Smooth muscle cell (in vitro differentiated cells): ENCODE results near the gene MSI2. TPM values are rescaled to one million over a fixed set of nuclear protein-coding genes. Genes with fewer than 3 reads are reported as not detected.
A peak's percentile ranks its signal among the peaks of the same experiment; 100 is the strongest.

ENCODE experiments used
- DNase-seq: peaks from one replicate; lab custom pipeline; 2025; ENCODE audit not compliant: unreplicated experiment; lab: John Stamatoyannopoulos, UW
- H2AFZ ChIP-seq: fragments of 200-600 bp; sonication (generic); 2 replicates; pipeline ENCODE4 v1.6.0; 2016; ENCODE audit warnings: antibody characterized with exemption, low read depth, mild to moderate bottlenecking
- H3F3A ChIP-seq: fragments of 200-600 bp; sonication (generic); 2 replicates; pipeline ENCODE4 v1.6.0; 2017; ENCODE audit warnings: antibody characterized with exemption, low read depth
- H3K27ac ChIP-seq: fragments of 200-600 bp; sonication (generic); 2 replicates; pipeline ENCODE4 v1.5.1; 2016; ENCODE audit warnings: low read depth, mild to moderate bottlenecking
- H3K27me3 ChIP-seq: fragments of 200-600 bp; sonication (generic); 2 replicates; pipeline ENCODE4 v1.6.1; 2016; ENCODE audit warnings: low read depth, mild to moderate bottlenecking
- H3K36me3 ChIP-seq: fragments of 200-600 bp; sonication (generic); 2 replicates; pipeline ENCODE4 v1.5.1; 2016; ENCODE audit warnings: low read depth
- H3K4me1 ChIP-seq: fragments of 200-600 bp; sonication (generic); 2 replicates; pipeline ENCODE4 v1.5.1; 2016; ENCODE audit warnings: low read depth
- H3K4me2 ChIP-seq: fragments of 200-600 bp; sonication (generic); 2 replicates; pipeline ENCODE4 v1.6.0; 2016; ENCODE audit warnings: mild to moderate bottlenecking
- H3K4me3 ChIP-seq: fragments of 200-600 bp; sonication (generic); 2 replicates; pipeline ENCODE4 v1.5.1; 2016; ENCODE audit warnings: mild to moderate bottlenecking
- H3K79me2 ChIP-seq: fragments of 200-600 bp; sonication (generic); 2 replicates; pipeline ENCODE4 v1.6.0; 2016; ENCODE audit warnings: low read depth, mild to moderate bottlenecking
- H3K9ac ChIP-seq: fragments of 200-600 bp; sonication (generic); 2 replicates; pipeline ENCODE4 v1.6.0; 2016; ENCODE audit warnings: low read depth
- H3K9me3 ChIP-seq: fragments of 200-600 bp; sonication (generic); replicated peaks from 2 replicates; pipeline ENCODE4 v1.5.1; 2016; ENCODE audit warnings: low read depth
- H4K20me1 ChIP-seq: fragments of 200-600 bp; sonication (generic); 2 replicates; pipeline ENCODE4 v1.6.0; 2016; ENCODE audit warnings: low read depth
- WGBS: methylation state at CpG from one replicate; pipeline ENCODE4 v1.1.7; 2016; ENCODE audit warnings: low lambda C conversion rate; 5-methylcytosine and 5-hydroxymethylcytosine counted together
- polyA plus RNA-seq: library from polyadenylated mRNA; unstranded; fragments of >200 nt; fragmentation: Nextera tagmentation; extraction: Ambion mirVana; gene quantifications from 2 replicates; pipeline ENCODE4 v1.2.1, GENCODE V29; 2016
- total RNA-seq: library from RNA; depleted of rRNA; stranded (reverse); fragments of >200 nt; gene quantifications from 2 replicates; pipeline ENCODE4 v1.2.3, GENCODE V29; 2014
- TF ChIP-seq, protein P1 (sequence below): fragments of 200-600 bp; sonication (generic); IDR thresholded peaks from 2 replicates; pipeline ENCODE4 v1.5.1; 2017; ENCODE audit warnings: borderline replicate concordance, mild to moderate bottlenecking, antibody characterized with exemption; ENCODE audit not compliant: insufficient read depth, poor library complexity, severe bottlenecking

MSI2 gene
- total and polyA plus RNA-seq, 2 experiments from 2014 or later: 5.7 to 36.5 TPM

DNA sequence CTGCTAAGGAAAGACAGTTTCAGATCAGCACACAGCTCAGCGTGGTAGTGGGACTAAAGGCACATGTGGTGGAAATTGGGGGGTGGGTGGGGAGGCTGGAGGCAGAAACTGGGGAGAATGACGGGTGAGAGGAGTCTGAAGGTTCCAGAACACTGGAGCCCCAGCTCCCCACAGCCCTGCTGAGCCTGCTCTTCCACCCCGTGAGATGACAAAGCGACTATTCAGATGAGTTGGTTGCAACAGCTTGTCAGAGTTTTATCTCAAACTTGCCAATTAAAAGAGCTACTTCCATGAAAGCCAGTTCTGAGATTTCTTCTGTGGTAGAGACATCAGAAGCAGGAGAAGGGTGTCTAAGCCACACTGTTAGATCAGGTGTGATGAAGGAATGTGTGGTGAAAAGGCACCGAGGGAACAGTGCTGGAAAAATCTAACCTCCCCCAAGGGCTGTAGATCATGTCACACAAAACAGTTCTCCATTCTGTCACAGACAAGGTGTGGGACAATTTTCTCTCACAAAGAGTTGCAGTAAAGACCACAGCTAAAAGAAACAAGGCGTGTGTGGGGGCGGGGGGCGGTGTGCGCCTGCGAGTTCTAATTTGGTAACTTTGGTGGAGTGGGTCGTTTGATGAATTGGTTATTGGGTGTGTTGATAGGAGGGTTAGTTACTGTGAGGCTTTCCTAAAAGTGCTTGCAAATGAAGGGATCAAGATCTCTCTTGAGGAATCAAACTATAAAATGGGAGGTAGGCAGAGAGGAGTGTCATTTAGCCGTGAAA, 449.8 kb downstream of the MSI2 start:
- Histone ChIP-seq H3K27ac (no peak overlapping the region), H3K4me1 (peaks cover 11% of the 10 kb centered on the region), H2AFZ (no peak overlapping the region), H3K79me2 (no peaks in the 10 kb centered on the region), H3K4me3 (no peak overlapping the region), H3F3A (no peaks in the 10 kb centered on the region), H3K9ac (no peak overlapping the region), H3K9me3 (no peaks in the 10 kb centered on the region), H3K27me3 (no peaks in the 10 kb centered on the region), H3K4me2 (no peak overlapping the region), H4K20me1 (no peaks in the 10 kb centered on the region), H3K36me3 (no peaks in the 10 kb centered on the region)
- 69% methylated on average over 12 of the region's 12 CpGs for WGBS
- no peak for DNase-seq
- TF ChIP-seq, protein P1, sequence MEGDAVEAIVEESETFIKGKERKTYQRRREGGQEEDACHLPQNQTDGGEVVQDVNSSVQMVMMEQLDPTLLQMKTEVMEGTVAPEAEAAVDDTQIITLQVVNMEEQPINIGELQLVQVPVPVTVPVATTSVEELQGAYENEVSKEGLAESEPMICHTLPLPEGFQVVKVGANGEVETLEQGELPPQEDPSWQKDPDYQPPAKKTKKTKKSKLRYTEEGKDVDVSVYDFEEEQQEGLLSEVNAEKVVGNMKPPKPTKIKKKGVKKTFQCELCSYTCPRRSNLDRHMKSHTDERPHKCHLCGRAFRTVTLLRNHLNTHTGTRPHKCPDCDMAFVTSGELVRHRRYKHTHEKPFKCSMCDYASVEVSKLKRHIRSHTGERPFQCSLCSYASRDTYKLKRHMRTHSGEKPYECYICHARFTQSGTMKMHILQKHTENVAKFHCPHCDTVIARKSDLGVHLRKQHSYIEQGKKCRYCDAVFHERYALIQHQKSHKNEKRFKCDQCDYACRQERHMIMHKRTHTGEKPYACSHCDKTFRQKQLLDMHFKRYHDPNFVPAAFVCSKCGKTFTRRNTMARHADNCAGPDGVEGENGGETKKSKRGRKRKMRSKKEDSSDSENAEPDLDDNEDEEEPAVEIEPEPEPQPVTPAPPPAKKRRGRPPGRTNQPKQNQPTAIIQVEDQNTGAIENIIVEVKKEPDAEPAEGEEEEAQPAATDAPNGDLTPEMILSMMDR: no peak

DNA sequence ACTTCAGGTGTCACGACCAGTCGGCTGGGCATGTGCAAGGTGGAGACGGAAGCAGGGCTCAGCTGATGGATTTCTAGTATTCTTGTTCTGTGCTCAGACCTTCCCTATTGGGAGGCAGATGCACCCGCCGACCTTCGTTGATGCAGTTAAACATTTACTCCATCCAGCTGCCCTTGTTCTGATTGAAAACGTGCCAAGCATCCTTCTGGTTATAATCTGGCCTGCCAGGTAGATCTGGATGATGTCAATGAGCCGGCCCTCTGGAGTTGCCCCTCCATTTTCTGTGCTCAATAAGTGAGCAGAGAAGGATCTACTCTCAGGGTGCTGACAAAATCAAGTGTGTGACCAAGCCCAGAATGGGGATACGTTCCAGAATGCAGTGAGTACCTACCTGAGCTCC, 450.4 kb downstream of the MSI2 start:
- DNase-seq: no peak
- Histone ChIP-seq H3K27me3 (peaks cover 4% of the 10 kb centered on the region), H3K4me2 (no peak overlapping the region), H3K9me3 (no peaks in the 10 kb centered on the region), H3K4me1 (peaks cover 11% of the 10 kb centered on the region), H3K79me2 (no peaks in the 10 kb centered on the region), H3K4me3 (no peak overlapping the region), H3K36me3 (no peaks in the 10 kb centered on the region), H3K27ac (no peak overlapping the region), H2AFZ (no peak overlapping the region), H3K9ac (no peak overlapping the region), H3F3A (no peaks in the 10 kb centered on the region), H4K20me1 (no peaks in the 10 kb centered on the region)
- TF ChIP-seq, protein P1: no peak
- 91% methylated on average over 9 of the region's 9 CpGs for WGBS

- no peaks in the 10 kb centered on the region for H3K79me2 ChIP-seq
- TF ChIP-seq, protein P1: no peak
- no peak overlapping the region for H3K9ac ChIP-seq
- H4K20me1 ChIP-seq: no peaks in the 10 kb centered on the region
- no peak overlapping the region for H3K4me3 ChIP-seq
- H3K4me1 ChIP-seq: peaks cover 11% of the 10 kb centered on the region
- no peak overlapping the region for H3K27ac ChIP-seq
- H3K36me3 ChIP-seq: no peaks in the 10 kb centered on the region
- peak overlapping the region; percentile 50 for H3K4me2 ChIP-seq
- WGBS: 18% methylated on average over 6 of the region's 6 CpGs
- peaks cover 15% of the 10 kb centered on the region for H3K27me3 ChIP-seq
- no peaks in the 10 kb centered on the region for H3K9me3 ChIP-seq
- H3F3A ChIP-seq: no peaks in the 10 kb centered on the region
- H2AFZ ChIP-seq: no peak overlapping the region
- no peak for DNase-seq
Observed at GRCh38 chr17:57707892-57708291, 451.6 kb downstream of the MSI2 start.

DNA sequence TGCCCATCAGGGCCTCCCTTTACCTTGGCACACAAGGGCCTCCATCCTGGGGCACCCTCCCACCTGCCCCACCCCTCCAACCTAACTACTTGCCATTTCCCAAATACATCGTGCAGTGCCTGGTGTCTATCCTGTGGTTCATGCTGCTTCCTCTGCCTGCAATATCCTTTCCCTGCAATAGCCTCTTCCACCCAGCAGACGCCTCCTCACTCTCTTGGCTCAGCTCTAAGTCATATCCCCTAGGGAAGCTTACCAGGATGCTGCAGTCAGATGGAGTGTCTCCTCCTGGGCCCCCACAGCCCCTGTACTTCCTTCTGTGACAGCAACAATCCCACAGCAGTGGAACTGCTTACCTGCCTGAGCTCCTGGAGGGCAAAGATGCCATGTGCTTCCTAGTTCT, 452.1 kb downstream of the MSI2 start:
- H3K27ac ChIP-seq: no peak overlapping the region
- no peak overlapping the region for H2AFZ ChIP-seq
- H3K27me3 ChIP-seq: peaks cover 20% of the 10 kb centered on the region
- no peak overlapping the region for H3K9ac ChIP-seq
- TF ChIP-seq, protein P1: no peak
- H3K4me2 ChIP-seq: no peak overlapping the region
- no peaks in the 10 kb centered on the region for H3K79me2 ChIP-seq
- H3K36me3 ChIP-seq: no peaks in the 10 kb centered on the region
- H3K4me3 ChIP-seq: no peak overlapping the region
- no peak for DNase-seq
- H3K9me3 ChIP-seq: no peaks in the 10 kb centered on the region
- no peaks in the 10 kb centered on the region for H3F3A ChIP-seq
- 61% methylated on average over 2 of the region's 2 CpGs for WGBS
- no peaks in the 10 kb centered on the region for H4K20me1 ChIP-seq
- peaks cover 11% of the 10 kb centered on the region for H3K4me1 ChIP-seq
